SK-N-MC (cell line): Measurements from ENCODE around the gene RAB43.

ENCODE experiments used
- DNase-seq: peaks from one replicate; pipeline ENCODE4 v3.0.0-alpha.2; 2011; ENCODE audit warnings: low read depth, low spot score
- H3K27ac ChIP-seq: fragments of 200-600 bp; sonication (generic); 2 replicates; pipeline ENCODE4 v1.5.1; 2016; ENCODE audit warnings: mixed run types
- H3K36me3 ChIP-seq: fragments of 200-600 bp; sonication (generic); 2 replicates; pipeline ENCODE4 v1.6.1; 2017; ENCODE audit warnings: antibody characterized with exemption, low read length, mixed read lengths; ENCODE audit not compliant: insufficient read depth
- H3K4me3 ChIP-seq: fragments of 200-600 bp; sonication (generic); 2 replicates; pipeline ENCODE4 v1.5.1; 2016
- H3K9ac ChIP-seq: fragments of 200-600 bp; sonication (generic); 2 replicates; pipeline ENCODE4 v1.8.0; 2017; ENCODE audit warnings: mixed run types, mixed read lengths; ENCODE audit not compliant: insufficient read length
- H3K9me3 ChIP-seq: fragments of 200-600 bp; sonication (generic); 2 replicates; pipeline ENCODE4 v1.6.1; 2017; ENCODE audit warnings: low read depth, mild to moderate bottlenecking, antibody characterized with exemption, low read length, moderate library complexity, mixed read lengths
- EZH2 ChIP-seq: fragments of 200-600 bp; sonication (generic); IDR thresholded peaks from one replicate; pipeline ENCODE4 v1.6.1; 2017; ENCODE audit warnings: antibody characterized with exemption
- FOXP2 ChIP-seq: optimal IDR thresholded peaks from 2 replicates; pipeline ENCODE3; 2011; ENCODE audit warnings: mild to moderate bottlenecking, moderate library complexity; ENCODE audit not compliant: insufficient read depth; ENCODE audit errors: extremely low read length, control extremely low read depth
- POLR2AphosphoS5 ChIP-seq: IDR thresholded peaks from 2 replicates; pipeline ENCODE4 v1.6.1; 2012; ENCODE audit warnings: mild to moderate bottlenecking, low read depth, low read length, borderline replicate concordance

RAB43 gene

DNA sequence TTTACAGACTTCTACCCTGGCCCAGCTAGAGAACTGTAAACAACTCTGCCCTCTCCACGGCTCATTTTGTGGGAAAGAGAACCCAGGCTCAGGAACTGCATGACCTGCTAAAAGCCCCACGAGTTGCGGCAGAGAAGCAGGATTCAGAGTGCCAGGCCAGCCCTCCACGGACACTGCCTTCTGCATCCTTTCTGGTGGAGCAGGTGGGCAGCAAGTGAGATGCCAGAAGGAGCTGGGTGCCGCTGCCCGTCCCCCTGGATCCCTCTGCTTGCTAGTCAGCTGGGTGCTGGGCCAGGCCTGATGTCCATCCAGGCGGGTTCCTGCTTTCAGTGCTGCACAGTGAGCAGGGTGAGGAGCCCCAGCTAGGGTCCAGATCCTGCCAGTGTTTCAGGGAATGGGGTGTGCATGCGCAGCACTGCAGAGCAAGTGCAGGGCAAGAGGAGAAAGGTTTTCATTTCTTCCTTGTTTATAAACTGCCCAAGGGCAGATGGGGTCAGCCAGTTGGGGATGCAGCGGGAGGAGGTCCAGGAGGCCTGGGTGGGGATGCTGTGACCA is 5.2 kb upstream of the RAB43 start:
- TF ChIP-seq FOXP2 (no peak), EZH2 (no peak), POLR2AphosphoS5 (no peak)
- no peak overlapping the region for H3K27ac ChIP-seq
- H3K9me3 ChIP-seq: no peaks in the 10 kb centered on the region
- H3K36me3 ChIP-seq: peaks cover 31% of the 10 kb centered on the region; the same call in 1 of the 2 replicates
- no peak overlapping the region for H3K4me3 ChIP-seq
- DNase-seq: no peak
- H3K9ac ChIP-seq: no peak overlapping the region

DNA sequence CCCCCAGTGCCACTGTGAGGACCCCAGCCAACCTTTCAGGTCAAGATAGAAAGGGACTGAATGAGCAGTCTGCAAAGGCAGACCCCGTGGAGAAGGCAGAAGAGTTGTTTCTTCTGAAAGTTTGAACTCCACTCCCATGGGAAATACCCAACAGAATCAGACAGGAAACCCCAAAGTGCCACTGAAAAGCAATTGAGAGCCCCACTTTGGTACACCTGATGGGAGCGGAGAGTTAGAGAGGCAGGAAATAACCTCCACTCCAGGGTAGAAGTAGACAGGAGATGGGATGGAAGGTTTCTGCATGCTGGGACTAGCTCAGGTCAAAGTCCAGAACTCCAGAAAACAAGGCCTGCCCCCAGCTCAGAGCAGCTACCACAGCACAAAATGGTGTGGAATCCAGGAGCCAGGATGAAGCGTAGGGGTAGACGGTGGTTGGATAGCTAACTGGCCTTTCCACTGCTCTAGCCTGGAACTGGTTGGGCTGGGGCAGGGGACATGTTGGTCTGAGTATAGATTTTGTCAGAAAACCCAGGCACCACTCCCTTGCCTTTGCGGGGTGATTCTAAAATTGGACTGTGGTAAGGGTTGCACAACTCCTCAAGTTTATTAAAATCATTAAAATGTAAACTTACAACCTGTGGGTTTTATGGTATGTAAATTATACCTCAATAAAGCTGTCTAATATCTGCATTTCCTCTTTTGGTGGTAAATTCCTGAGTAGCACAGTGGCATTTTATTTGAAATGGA is 1.9 kb upstream of the RAB43 start:
- peak overlapping the region; percentile 65 for H3K4me3 ChIP-seq
- TF ChIP-seq POLR2AphosphoS5 (peak; percentile 65; the same call in 1 of the 2 replicates), EZH2 (no peak), FOXP2 (peak; percentile 81)

DNA sequence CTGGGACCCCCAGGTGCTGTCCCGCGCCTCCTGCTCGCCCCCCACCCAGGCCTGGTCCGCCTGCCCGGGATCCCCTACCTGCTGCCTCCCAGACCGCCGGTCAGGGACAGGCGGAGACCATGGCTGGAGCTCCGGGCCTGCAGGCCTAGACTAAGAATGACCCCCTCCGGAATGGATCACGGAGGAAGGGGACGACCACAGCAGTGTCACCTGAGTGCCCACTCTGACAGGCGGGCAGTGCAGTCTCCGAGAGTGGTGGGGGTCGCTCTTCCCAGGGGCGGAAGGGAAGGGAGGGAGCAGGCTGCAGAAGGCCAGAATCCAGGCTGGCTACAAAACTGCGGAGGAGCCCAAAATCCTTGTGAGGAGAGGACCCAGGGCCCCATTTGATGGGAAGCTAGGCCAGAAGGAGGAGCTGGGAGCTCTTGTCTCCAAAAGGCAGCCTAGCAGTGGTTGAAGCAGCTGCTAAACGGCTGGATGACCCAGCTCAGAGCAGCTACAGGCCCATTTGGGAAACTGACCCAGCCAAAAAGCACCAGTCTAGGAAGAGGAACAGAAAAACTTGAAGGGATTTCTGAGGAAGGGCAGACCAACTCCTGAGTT is 908 bp upstream of the RAB43 start:
- Histone ChIP-seq H3K9ac (no peak overlapping the region), H3K4me3 (peak overlapping the region; percentile 79), H3K27ac (peak overlapping the region; percentile 80; the same call in 1 of the 2 replicates), H3K9me3 (no peaks in the 10 kb centered on the region), H3K36me3 (no peaks in the 10 kb centered on the region; the same call in 1 of the 2 replicates)
- peak; percentile 14 for DNase-seq
- TF ChIP-seq POLR2AphosphoS5 (no peak), FOXP2 (no peak), EZH2 (no peak)

More for the DNA sequence above, 1.9 kb upstream of the RAB43 start:
- H3K9ac ChIP-seq: no peak overlapping the region
- peaks cover 4% of the 10 kb centered on the region; the same call in 1 of the 2 replicates for H3K36me3 ChIP-seq
- peak overlapping the region; percentile 80 for H3K27ac ChIP-seq
- peak; percentile 86 for DNase-seq
- H3K9me3 ChIP-seq: no peaks in the 10 kb centered on the region

DNA sequence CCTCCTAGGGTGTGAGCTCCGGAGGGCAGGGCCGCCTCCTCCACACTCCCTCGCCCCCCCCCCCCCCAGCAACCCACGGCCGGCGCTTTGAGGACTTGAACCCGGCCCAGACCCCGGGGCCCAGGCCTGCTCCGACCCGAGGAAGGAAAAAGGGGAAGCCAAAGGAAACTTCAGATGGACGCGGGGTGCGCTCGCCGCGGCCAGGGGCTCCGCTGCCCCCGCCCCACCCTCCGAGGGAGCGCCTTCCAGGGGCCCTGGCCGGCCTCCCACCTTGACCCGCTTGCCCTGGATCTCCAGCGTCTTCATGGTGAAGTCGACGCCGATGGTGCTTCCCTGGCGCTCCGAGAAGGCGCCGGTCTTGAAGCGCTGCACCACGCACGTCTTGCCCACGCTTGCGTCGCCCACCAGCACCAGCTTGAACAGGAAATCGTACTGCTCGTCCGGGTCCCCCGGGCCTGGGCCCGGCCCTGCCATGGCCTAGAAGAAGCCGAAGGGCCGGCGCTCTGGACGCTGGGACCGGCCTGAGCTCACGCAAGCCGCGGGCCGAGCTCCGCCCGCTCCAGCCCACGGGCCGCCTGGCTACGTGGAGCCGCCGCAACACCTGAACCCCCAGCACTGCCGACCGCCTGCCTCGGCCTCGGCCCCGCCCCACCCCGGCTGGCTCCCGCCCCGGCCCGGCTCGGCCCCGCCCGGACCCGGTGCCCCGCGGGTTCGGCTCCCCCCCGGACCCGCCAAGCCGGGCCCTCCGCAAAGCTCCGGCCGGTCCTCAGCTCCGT is 400 bp downstream of the RAB43 start:
- H3K9ac ChIP-seq: peak overlapping the region; percentile 75
- no peaks in the 10 kb centered on the region for H3K36me3 ChIP-seq
- H3K4me3 ChIP-seq: peak overlapping the region; percentile 90
- no peaks in the 10 kb centered on the region for H3K9me3 ChIP-seq
- TF ChIP-seq EZH2: no peak
- DNase-seq: no peak
- H3K27ac ChIP-seq: 0 out of 2 replicates have a peak overlapping the region, but pooled peaks have one; percentile 90

DNA sequence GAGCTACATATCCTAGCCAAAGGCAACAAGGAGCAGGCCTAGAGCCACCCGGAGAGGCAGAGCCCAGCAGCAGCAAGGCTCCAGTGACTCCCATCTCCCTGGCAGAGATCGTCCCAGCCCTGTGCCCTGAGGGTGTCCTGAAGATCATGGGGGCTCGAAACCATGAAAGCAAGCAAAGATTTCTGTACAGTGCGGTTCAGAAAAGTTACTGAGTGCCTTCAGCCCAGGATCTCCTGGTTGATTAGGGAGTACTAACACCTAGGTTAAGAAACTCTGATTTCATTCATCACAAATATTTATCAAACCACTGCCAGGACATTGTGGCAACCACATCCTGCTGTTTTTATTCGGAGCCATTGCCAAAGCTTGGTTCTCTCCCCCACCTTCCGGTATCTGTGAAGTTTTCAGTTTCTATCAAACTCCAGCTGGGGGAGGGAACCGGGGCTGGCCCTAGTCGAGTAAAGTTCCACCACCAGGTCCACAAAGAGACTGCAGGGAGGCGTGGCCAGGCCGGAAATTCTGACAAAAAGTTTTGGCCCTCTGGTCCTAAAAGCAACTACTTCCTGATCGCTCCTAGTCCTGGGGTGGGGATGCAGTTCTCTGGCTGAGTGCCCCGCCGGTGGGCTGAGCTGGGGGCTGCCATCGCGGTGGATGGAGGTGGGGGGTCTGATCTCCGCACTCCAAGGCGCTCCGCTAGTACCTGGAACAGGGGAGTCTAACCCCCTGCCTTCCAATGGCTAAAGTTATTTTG is 1.2 kb downstream of the RAB43 start:
- peak; percentile 57 for DNase-seq
- Histone ChIP-seq H3K4me3 (peak overlapping the region; percentile 90), H3K9ac (peak overlapping the region; percentile 75), H3K36me3 (no peaks in the 10 kb centered on the region), H3K9me3 (no peaks in the 10 kb centered on the region), H3K27ac (peak overlapping the region; percentile 90)
- TF ChIP-seq FOXP2: peak; percentile 58
- TF ChIP-seq EZH2: no peak
- peak; percentile 47 for TF ChIP-seq POLR2AphosphoS5

DNA sequence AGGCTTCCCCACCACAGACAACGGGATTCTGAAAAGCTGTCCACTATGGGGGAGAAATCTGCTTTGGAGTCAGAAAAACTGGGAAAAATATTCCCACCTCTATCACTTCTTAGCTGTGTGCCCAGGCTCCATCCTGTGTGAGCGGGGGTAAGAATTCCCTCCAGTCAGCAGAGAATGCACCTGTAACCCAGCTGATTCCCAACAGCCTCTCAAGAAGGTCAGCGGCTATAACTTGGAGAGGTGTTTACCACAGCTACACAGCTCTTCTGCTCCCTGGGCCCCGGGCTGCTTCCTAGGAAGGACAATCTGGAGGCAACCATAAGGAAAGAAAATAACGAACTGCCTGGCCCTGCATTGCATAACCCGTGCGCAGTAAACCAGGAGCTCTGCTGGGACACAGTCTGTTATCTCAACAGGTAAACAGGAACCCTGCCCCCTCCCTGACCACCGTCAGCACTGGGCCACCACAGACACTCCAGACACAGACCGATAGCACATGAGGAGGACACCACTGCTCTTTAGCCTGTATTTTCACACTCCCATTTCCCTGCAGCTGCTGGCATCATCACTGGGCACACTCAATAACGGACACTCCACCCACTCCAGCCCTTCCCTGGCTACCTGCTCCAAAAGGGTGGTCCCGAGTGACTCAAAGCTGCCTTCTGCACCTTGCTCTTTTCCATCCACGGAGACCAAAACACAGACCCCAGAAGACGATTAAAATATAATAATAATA is 2.1 kb downstream of the RAB43 start:
- no peak for DNase-seq
- Histone ChIP-seq H3K9me3 (no peaks in the 10 kb centered on the region), H3K27ac (peak overlapping the region; percentile 90), H3K36me3 (no peaks in the 10 kb centered on the region), H3K4me3 (peak overlapping the region; percentile 90), H3K9ac (peak overlapping the region; percentile 75)
- TF ChIP-seq FOXP2 (no peak), EZH2 (no peak), POLR2AphosphoS5 (no peak)

DNA sequence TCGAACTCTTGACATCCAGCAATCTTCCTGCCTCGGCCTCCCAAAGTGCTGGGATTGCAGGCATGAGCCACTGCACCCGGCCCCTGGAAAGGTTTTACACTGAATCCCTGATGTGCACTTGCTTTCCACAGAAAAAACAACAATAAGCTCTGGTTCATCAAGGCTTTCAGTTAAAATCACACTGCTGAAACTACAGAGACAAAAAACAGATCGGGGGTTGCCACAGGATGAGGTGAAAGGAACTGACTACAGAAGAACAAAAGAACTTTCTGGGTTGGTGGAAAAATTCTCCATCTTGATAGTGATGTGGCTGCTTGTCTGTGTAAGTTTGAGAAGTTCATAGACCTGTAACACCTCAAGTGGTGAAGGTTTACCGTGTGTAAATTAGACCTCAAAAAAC is 2.9 kb downstream of the RAB43 start:
- TF ChIP-seq POLR2AphosphoS5 (no peak), EZH2 (no peak), FOXP2 (no peak)
- H3K9ac ChIP-seq: no peak overlapping the region
- H3K36me3 ChIP-seq: no peaks in the 10 kb centered on the region
- no peak overlapping the region for H3K4me3 ChIP-seq
- no peaks in the 10 kb centered on the region for H3K9me3 ChIP-seq
- DNase-seq: no peak
- no peak overlapping the region for H3K27ac ChIP-seq
